Stimulated activated CD4-positive, alpha-beta T cell treated with anti-CD3 and anti-CD28 coated beads, Interleukin-1b, Interleukin-23, amount 100 ng/mL, for 4 hours (primary cell): ENCODE data around the gene PRR29.

Experiments
- DNase-seq, 2 donors: peaks; one replicate each; pipeline ENCODE4 v3.0.0-alpha.2; 2020; ENCODE audit warnings: low read depth in 2 of 2

The PRR29 gene

DNA sequence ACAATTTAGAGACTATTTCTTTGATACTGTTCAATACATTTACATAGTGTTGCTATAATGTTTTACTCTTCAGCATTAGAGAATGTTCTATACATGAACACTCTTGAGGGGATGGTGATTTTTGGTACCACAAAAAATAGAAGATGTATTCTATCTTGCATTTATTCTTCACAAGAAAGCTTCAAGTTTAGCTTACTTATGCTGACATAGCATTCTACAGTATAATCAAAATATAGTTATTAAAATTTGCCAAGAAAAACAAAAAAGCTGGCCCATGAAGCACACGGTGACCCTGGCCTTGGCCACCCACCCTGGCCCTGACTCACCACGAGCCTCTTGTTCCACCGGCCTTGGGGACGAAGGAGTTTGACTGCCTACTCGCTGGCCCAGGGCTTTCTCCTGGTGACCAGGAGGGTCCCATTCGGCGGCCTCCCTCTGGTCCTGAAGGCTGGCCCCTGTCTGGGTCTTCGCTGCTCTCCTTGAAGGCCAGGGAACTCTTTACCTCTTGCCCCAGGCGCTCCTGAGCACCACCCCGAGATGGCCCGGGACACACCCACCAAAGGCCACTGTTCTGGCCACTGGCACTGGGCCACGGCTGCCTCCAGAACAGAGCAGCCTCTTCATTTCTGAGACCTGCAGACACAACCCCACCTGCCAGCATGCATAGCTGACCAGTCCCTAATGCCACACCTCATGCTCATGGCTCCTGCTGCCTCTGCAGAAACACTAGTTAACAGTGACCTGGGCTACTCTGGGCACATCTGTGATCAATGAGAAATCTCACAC lies 44.7 kb downstream of the PRR29 start:
- no peak for DNase-seq

DNA sequence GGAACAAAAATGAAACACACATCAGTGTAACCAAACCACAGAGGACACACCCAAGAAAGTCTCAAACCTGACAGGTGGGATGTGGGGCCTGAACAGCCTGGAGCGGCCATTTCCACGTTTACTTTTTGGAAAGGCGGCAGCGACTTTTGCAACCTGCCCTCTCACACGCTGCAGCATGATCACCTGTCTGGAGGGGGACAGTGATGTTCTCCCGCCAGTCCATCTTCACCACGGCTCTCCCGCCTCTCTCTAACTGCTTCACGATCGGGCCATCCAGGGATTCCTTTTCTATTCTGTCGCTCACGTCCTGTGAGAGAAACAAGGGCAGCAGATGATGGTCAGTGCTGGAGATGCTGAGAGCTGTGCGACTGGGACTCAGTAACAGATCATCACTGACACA lies 47.0 kb downstream of the PRR29 start:
- no peak for DNase-seq

DNA sequence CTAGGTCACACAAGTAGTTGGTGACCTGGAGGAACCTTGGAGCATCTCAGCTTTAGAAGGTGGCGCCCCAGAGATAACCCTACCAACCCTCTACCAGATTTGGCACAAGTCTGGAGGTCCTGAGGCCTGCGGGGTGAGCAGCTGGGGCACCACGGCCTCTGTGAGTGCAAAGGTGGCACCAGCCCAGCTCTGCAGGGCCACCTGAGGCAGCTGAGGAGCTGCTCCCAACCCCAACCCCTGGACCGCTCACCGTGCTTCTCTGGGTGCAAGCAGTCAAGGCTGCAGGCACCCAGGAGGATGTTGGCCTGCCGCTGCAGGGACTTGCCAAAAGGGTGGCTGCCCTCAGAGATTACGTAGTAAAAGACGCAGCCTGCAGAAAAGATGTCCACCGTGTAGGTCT lies 50.7 kb downstream of the PRR29 start:
- DNase-seq, result no peak

DNA sequence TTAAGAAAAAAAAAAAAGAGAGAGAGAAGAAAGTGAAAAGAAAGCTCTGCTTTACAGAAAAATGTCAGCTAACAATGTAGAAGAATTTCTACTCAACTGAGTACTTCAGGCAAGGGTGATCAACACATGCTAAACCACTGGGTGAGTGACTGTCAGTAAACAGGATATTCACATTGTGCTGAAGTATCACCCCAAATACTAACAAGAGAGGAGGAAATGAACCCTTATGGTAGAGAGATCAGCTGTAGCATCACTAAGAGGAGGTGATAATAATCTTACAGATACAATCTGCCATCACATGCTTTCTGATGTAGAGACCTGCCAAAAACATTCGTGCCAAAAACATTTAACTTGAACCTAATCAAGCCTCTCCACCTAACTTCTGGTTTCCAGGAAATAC lies 53.0 kb downstream of the PRR29 start:
- no peak for DNase-seq

DNA sequence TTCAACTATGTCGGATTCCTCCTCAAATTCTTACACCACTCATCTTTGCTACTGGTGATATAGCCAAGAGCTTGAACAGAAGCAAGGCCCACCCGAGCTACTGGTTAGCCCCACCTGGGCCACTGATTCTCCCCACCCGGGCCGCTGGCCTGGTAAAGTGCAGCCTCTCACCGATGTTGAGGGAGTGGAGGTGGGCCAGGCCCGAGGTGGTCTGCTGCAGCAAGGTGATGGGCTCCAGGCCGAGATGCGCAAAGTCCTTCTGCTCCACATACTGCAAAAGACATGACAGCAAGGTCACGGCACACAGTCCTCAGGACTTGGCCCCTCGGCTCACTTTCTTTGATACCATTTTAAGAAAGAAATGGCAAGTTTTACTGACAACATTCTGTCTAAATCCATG lies 55.0 kb downstream of the PRR29 start:
- no peak for DNase-seq
